Fibroblast of lung (primary cell): ENCODE measurements around the gene SLC2A14. TPM values are rescaled to one million over a fixed set of nuclear protein-coding genes. Genes with fewer than 3 reads are reported as not detected.
"Not testable (repeated sequence)": the region's sequence is repeated elsewhere in the genome, so short reads cannot be mapped to it uniquely, and the experiment has no call there.

Experiments
- DNase-seq, 2 donors: peaks; one replicate each; pipeline versions ENCODE4 v3.0.0 to v3.0.0-alpha.2; 2010; ENCODE audit warnings: low read depth in 2 of 2
- H2AFZ ChIP-seq: 2 replicates; pipeline ENCODE4 v1.5.1; 2012; ENCODE audit warnings: low read length, control low read depth, inconsistent platforms
- H3K27ac ChIP-seq: 2 replicates; pipeline ENCODE4 v1.5.1; 2011; ENCODE audit warnings: low read length, control low read depth; ENCODE audit not compliant: insufficient read depth
- H3K27me3 ChIP-seq: 2 replicates; pipeline ENCODE4 v1.5.1; 2011; ENCODE audit warnings: mild to moderate bottlenecking, low read length; ENCODE audit not compliant: control insufficient read depth, insufficient read depth
- H3K36me3 ChIP-seq: 2 replicates; pipeline ENCODE4 v1.5.1; 2011; ENCODE audit warnings: low read length; ENCODE audit not compliant: control insufficient read depth, insufficient read depth
- H3K4me1 ChIP-seq: 2 replicates; pipeline ENCODE4 v1.5.1; 2011; ENCODE audit warnings: low read length; ENCODE audit not compliant: control insufficient read depth, insufficient read depth; ENCODE audit errors: extremely low read depth
- H3K4me2 ChIP-seq: 2 replicates; pipeline ENCODE4 v1.5.1; 2011; ENCODE audit warnings: low read length, control low read depth; ENCODE audit not compliant: insufficient read depth; ENCODE audit errors: extremely low read depth
- H3K4me3 ChIP-seq, 4 experiments: fragments of 200-600 bp in 1 of 4; sonication (generic) in 1 of 4; replicated peaks in 1 of 4; 2 replicates each; pipeline ENCODE4 v1.5.1; 2011 to 2016; ENCODE audit warnings: low read length in 4 of 4, low read depth in 3 of 4, mild to moderate bottlenecking in 3 of 4, control low read depth in 2 of 4, inconsistent platforms in 1 of 4, mixed read lengths in 1 of 4; ENCODE audit not compliant: insufficient read depth in 1 of 4; ENCODE audit errors: control extremely low read depth in 1 of 4
- H3K79me2 ChIP-seq: 2 replicates; pipeline ENCODE4 v1.5.1; 2012; ENCODE audit warnings: mild to moderate bottlenecking, low read length, inconsistent platforms; ENCODE audit not compliant: control insufficient read depth, insufficient read depth
- H3K9ac ChIP-seq: 2 replicates; pipeline ENCODE4 v1.5.1; 2011; ENCODE audit warnings: mild to moderate bottlenecking, low read length, control low read depth; ENCODE audit not compliant: insufficient read depth
- H3K9me3 ChIP-seq: 2 replicates; pipeline ENCODE4 v1.5.1; 2012; ENCODE audit warnings: low read depth, low read length; ENCODE audit not compliant: control insufficient read depth, insufficient read depth
- H4K20me1 ChIP-seq: 2 replicates; pipeline ENCODE4 v1.5.1; 2011; ENCODE audit warnings: low read length; ENCODE audit not compliant: control insufficient read depth, insufficient read depth; ENCODE audit errors: extremely low read depth
- CTCF ChIP-seq, 2 donors: IDR thresholded peaks in 1 of 2; conservative IDR thresholded peaks in 1 of 2; 1 replicate in 1 of 2; 2 replicates in 1 of 2; pipeline ENCODE4 v1.5.1; 2011 to 2012; ENCODE audit warnings: low read length in 2 of 2, control low read depth in 1 of 2, inconsistent platforms in 1 of 2, low read depth in 1 of 2, mild to moderate bottlenecking in 1 of 2
- EZH2 ChIP-seq: IDR thresholded peaks from 2 replicates; pipeline ENCODE4 v1.5.1; 2012; ENCODE audit warnings: low read length, control low read depth, mild to moderate bottlenecking; ENCODE audit errors: missing control alignments
- polyA plus RNA-seq, 2 donors: library from polyadenylated mRNA; depleted of rRNA in 1 of 2; stranded (reverse) in 1 of 2; unstranded in 1 of 2; fragments of >200 nt; gene quantifications; 2 replicates each; pipeline ENCODE4 v1.2.1, GENCODE V29; 2011 to 2012; ENCODE audit warnings: missing spikeins in 1 of 2
- total RNA-seq: library from RNA; depleted of rRNA; stranded (reverse); fragments of >200 nt; gene quantifications from 2 replicates; pipeline ENCODE4 v1.2.1, GENCODE V29; 2014

SLC2A14 gene
- total and polyA plus RNA-seq, 2 donors (not counting 1 experiment from before 2014, with no cell fraction given) = 0.07 to 0.17 TPM

DNA sequence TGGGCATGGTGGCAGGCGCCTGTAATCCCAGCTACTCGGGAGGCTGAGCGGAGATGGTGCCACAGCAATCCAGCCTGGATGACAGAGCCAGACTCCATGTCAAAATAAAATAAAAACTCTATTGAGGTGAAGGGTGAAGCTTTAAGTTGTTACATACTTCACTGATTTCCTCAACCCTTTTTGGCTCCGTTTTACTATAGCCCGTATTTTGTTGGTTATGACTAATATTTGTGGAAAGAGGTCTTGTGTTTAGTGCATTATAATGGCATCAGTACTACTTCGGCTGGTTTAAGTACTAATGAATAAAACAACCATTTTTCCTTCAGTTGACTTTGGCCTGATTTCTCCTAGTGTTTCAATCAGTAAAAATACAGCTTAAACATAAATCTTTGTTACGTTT is 27.0 kb upstream of the SLC2A14 start:
- Histone ChIP-seq H3K9ac (no peak overlapping the region), H3K27me3 (no peaks in the 10 kb centered on the region), H3K4me3 (no peak overlapping the region), H2AFZ (no peak overlapping the region), H3K4me2 (no peak overlapping the region), H3K9me3 (no peaks in the 10 kb centered on the region), H3K27ac (no peak overlapping the region), H3K79me2 (no peaks in the 10 kb centered on the region), H3K4me1 (no peaks in the 10 kb centered on the region), H3K36me3 (no peaks in the 10 kb centered on the region), H4K20me1 (no peaks in the 10 kb centered on the region)
- peak; percentile 70 to 87 for DNase-seq
- no peak for TF ChIP-seq EZH2

DNA sequence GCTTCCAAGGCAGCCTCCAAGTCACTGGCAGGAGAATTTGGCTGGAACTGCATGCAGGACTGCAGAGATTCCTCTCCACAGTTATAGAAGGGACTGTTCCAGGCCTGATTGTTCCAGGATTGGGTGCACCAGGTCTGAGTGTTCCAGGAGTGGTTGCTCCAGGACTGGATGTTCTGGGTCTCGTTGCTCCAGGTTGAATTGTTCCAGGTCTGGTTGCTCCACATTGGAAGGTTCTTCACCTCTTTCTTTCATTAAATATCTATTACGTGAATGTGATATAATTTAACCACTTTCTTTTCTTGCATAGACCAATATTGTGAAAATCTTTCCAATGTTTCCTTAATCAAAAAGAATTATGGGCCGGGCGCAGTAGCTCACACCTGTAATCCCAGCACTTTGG is 24.0 kb upstream of the SLC2A14 start:
- H2AFZ ChIP-seq, H3K4me3 ChIP-seq, H3K27ac ChIP-seq, H4K20me1 ChIP-seq, H3K36me3 ChIP-seq, H3K9ac ChIP-seq, H3K9me3 ChIP-seq, H3K4me1 ChIP-seq, H3K27me3 ChIP-seq, H3K4me2 ChIP-seq, H3K79me2 ChIP-seq, DNase-seq: not testable (repeated sequence)

DNA sequence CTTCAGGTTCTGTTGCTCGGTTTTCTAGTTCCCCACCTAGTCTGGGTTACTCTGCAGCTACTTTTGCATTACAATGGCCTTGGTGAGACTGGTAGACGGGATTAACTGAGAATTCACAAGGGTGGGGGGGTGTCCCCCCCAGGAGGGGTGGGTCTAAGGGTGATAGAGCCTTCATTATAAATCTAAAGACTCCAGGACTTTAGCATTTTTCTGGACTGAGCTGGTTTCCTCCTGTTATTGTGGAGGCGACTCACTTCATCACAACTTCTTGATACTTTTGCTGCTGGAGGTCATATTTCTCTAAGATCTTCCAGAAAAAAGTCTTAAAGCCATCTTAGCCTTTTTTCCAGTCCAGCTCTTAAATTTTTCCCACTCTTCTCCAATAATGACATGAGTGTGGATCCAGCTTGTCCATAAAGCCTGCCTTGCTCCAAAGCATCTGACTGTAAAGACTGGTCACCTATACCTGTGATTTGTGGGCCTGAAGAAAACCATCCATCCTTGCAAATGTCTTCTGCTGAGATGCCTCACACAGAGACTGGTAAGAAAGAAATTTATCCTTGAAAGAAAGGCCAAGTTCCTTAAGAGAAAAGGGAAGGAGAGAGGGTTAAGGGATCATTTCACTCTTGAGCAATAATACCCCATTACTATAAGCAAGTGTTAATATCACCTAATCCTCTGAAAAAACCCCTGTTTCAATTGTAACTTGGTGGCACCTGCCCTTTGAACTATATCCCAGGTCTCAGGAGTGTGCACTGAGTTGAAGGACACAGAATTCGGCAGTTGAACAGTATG is 19.7 kb upstream of the SLC2A14 start:
- Histone ChIP-seq H3K79me2 (no peaks in the 10 kb centered on the region), H3K36me3 (no peaks in the 10 kb centered on the region), H2AFZ (no peak overlapping the region), H3K27me3 (no peaks in the 10 kb centered on the region), H4K20me1 (no peaks in the 10 kb centered on the region), H3K9me3 (no peaks in the 10 kb centered on the region), H3K4me1 (no peaks in the 10 kb centered on the region), H3K4me2 (no peak overlapping the region), H3K4me3 (no peak overlapping the region), H3K27ac (no peak overlapping the region), H3K9ac (no peak overlapping the region)
- TF ChIP-seq EZH2 = no peak
- no peak for TF ChIP-seq CTCF (conservative IDR thresholded peaks at IDR 0.05 in 1 of 2, IDR thresholded peaks at IDR 0.05 in 1 of 2; ENCODE audit: low read depth in 1 of 2, low read length in 2 of 2)
- peak in 1 of 2 donors; percentile 51 for DNase-seq

- TF ChIP-seq EZH2 (no peak), CTCF (conservative IDR thresholded peaks at IDR 0.05 in 1 of 2, IDR thresholded peaks at IDR 0.05 in 1 of 2; ENCODE audit: low read depth in 1 of 2, low read length in 2 of 2) (no peak)
- H3K9me3 ChIP-seq = no peaks in the 10 kb centered on the region
- no peak overlapping the region for H2AFZ ChIP-seq
- no peak overlapping the region for H3K9ac ChIP-seq
- H3K4me2 ChIP-seq = no peak overlapping the region
- no peaks in the 10 kb centered on the region for H3K4me1 ChIP-seq
- H3K36me3 ChIP-seq = no peaks in the 10 kb centered on the region
- no peak overlapping the region for H3K4me3 ChIP-seq
- H3K27me3 ChIP-seq = no peaks in the 10 kb centered on the region
- DNase-seq = no peak
- no peak overlapping the region for H3K27ac ChIP-seq
- H3K79me2 ChIP-seq = no peaks in the 10 kb centered on the region
- no peaks in the 10 kb centered on the region for H4K20me1 ChIP-seq
These were observed 12.0 kb upstream of the SLC2A14 start for GRCh38 chr12:7884689-7885088.

DNA sequence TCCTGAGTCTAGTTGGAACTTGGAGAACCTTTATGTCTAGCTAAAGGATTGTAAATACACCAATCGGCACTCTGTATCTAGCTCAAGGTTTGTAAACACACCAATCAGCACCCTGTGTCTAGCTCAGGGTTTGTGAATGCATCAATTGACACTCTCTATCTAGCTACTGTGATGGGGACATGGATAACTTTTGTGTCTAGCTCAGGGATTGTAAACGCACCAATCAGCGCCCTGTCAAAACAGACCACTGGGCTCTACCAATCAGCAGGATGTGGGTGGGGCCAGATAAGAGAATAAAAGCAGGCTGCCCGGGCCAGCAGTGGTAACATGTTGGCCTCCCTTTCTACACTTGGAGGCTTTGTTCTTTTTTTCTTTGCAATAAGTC is 9.0 kb upstream of the SLC2A14 start:
- H3K4me2 ChIP-seq, H3K27ac ChIP-seq, DNase-seq, H3K79me2 ChIP-seq, H3K36me3 ChIP-seq, H4K20me1 ChIP-seq, H3K9me3 ChIP-seq, H3K9ac ChIP-seq, H3K27me3 ChIP-seq, H2AFZ ChIP-seq, H3K4me1 ChIP-seq, H3K4me3 ChIP-seq: not testable (repeated sequence)
